Keratinocyte (primary cell): Measurements from ENCODE around the gene SPSB2. TPM values are rescaled to one million over a fixed set of nuclear protein-coding genes. Genes with fewer than 3 reads are reported as not detected.

ENCODE experiments used
- DNase-seq: peaks from one replicate; pipeline ENCODE4 v3.0.0-alpha.2; 2011; ENCODE audit warnings: low read depth, missing footprints, low spot score
- FAIRE-seq: peaks from 2 replicates; lab custom pipeline; 2011; peaks lifted over from hg19 to GRCh38; lab: Jason Lieb, UNC
- H2AFZ ChIP-seq: 2 replicates; pipeline ENCODE4 v1.6.0; 2012; ENCODE audit warnings: low read length, control low read depth, inconsistent platforms; ENCODE audit not compliant: control insufficient read depth
- H3K27ac ChIP-seq: 2 replicates; pipeline ENCODE4 v1.5.1; 2011; ENCODE audit warnings: low read length; ENCODE audit not compliant: control insufficient read depth, insufficient read depth
- H3K27me3 ChIP-seq: 3 replicates; pipeline ENCODE4 v1.6.0; 2011; ENCODE audit warnings: low read length; ENCODE audit not compliant: control insufficient read depth, insufficient read depth; ENCODE audit errors: extremely low read depth
- H3K36me3 ChIP-seq, 2 experiments: 2 replicates in 1 of 2; 3 replicates in 1 of 2; pipeline ENCODE4 v1.5.1; 2011; ENCODE audit warnings: low read length in 2 of 2, mild to moderate bottlenecking in 1 of 2; ENCODE audit not compliant: control insufficient read depth in 2 of 2, insufficient read depth in 2 of 2; ENCODE audit errors: extremely low read depth in 1 of 2
- H3K4me1 ChIP-seq: 3 replicates; pipeline ENCODE4 v1.5.1; 2011; ENCODE audit warnings: low read length; ENCODE audit not compliant: control insufficient read depth, insufficient read depth; ENCODE audit errors: extremely low read depth
- H3K4me2 ChIP-seq: 3 replicates; pipeline ENCODE4 v1.6.0; 2011; ENCODE audit warnings: low read depth, low read length; ENCODE audit not compliant: control insufficient read depth, insufficient read depth; ENCODE audit errors: extremely low read depth
- H3K4me3 ChIP-seq, 3 experiments: fragments of 200-600 bp in 1 of 3; sonication (generic) in 1 of 3; 2 replicates in 2 of 3; 3 replicates in 1 of 3; pipeline ENCODE4 v1.5.1; 2011 to 2016; ENCODE audit warnings: low read length in 3 of 3, mild to moderate bottlenecking in 3 of 3, control low read depth in 2 of 3, inconsistent platforms in 1 of 3, low read depth in 1 of 3, mixed read lengths in 1 of 3, mixed run types in 1 of 3, moderate library complexity in 1 of 3; ENCODE audit not compliant: control insufficient read depth in 2 of 3, insufficient read depth in 2 of 3; ENCODE audit errors: extremely low read depth in 1 of 3
- H3K79me2 ChIP-seq: 2 replicates; pipeline ENCODE4 v1.6.0; 2012; ENCODE audit warnings: low read length; ENCODE audit not compliant: control insufficient read depth, insufficient read depth
- H3K9ac ChIP-seq: 3 replicates; pipeline ENCODE4 v1.6.0; 2011; ENCODE audit warnings: low read length; ENCODE audit not compliant: control insufficient read depth, insufficient read depth; ENCODE audit errors: extremely low read depth
- H3K9me1 ChIP-seq: 3 replicates; pipeline ENCODE4 v1.6.0; 2011; ENCODE audit warnings: low read length; ENCODE audit not compliant: control insufficient read depth, insufficient read depth; ENCODE audit errors: extremely low read depth
- H3K9me3 ChIP-seq: 2 replicates; pipeline ENCODE4 v1.5.1; 2012; ENCODE audit warnings: low read depth, low read length; ENCODE audit not compliant: control insufficient read depth
- H4K20me1 ChIP-seq: 3 replicates; pipeline ENCODE4 v1.6.0; 2011; ENCODE audit warnings: low read length; ENCODE audit not compliant: control insufficient read depth, insufficient read depth; ENCODE audit errors: extremely low read depth
- CTCF ChIP-seq, 3 experiments: IDR thresholded peaks in 1 of 3; conservative IDR thresholded peaks in 1 of 3; optimal IDR thresholded peaks in 1 of 3; 2 replicates in 2 of 3; 3 replicates in 1 of 3; pipeline versions ENCODE3 to v1.5.1; 2011; ENCODE audit warnings: low read length in 3 of 3, mild to moderate bottlenecking in 3 of 3, moderate library complexity in 2 of 3, control low read depth in 1 of 3, inconsistent platforms in 1 of 3; ENCODE audit not compliant: insufficient read depth in 2 of 3; ENCODE audit errors: extremely low read depth in 1 of 3
- EZH2 ChIP-seq: IDR thresholded peaks from one replicate; pipeline ENCODE4 v1.6.1; 2012; ENCODE audit warnings: inconsistent platforms, mild to moderate bottlenecking, low read length, moderate library complexity
- dilution Hi-C: fragments of 300-500 bp; cut with MboI; formaldehyde crosslinking; loops from one replicate; pipeline ENCODE4 v1.7.0; 2020; ENCODE audit warnings: low sequenced_read_pairs; ENCODE audit not compliant: extremely low pct_ligation_motif_present
- polyA plus RNA-seq, 5 experiments: library from polyadenylated mRNA; depleted of rRNA in 3 of 5; stranded (reverse) in 3 of 5; stranded (forward) in 1 of 5; unstranded in 1 of 5; fragments of >200 nt; gene quantifications; 1 replicate in 1 of 5; 2 replicates in 3 of 5; 3 replicates in 1 of 5; pipeline versions ENCODE4 v1.2.1 to v1.2.3, GENCODE V29; 2011 to 2012; ENCODE audit warnings: missing spikeins in 2 of 5, low read depth in 1 of 5, low replicate concordance in 1 of 5

Gene SPSB2
- polyA plus RNA-seq, 1 donor (not counting 4 experiments of a cell fraction or from before 2014, with no cell fraction given) = 4.9 TPM

- no peak overlapping the region for H3K4me2 ChIP-seq
- no peak overlapping the region for H3K27ac ChIP-seq
- no peaks in the 10 kb centered on the region for H3K79me2 ChIP-seq
- peaks cover 2% of the 10 kb centered on the region for H4K20me1 ChIP-seq
- DNase-seq = no peak
- peaks cover 0 to 4% of the 10 kb centered on the region in 2 experiments for H3K36me3 ChIP-seq
- no peak overlapping the region for H3K4me3 ChIP-seq
- dilution Hi-C loops = no loop called here
- no peak for FAIRE-seq
- no peaks in the 10 kb centered on the region for H3K4me1 ChIP-seq
- no peaks in the 10 kb centered on the region for H3K27me3 ChIP-seq
- no peak overlapping the region for H2AFZ ChIP-seq
- H3K9ac ChIP-seq = no peak overlapping the region
- H3K9me3 ChIP-seq = no peaks in the 10 kb centered on the region
- no peaks in the 10 kb centered on the region for H3K9me1 ChIP-seq
- TF ChIP-seq EZH2 (no peak), CTCF (optimal IDR thresholded peaks at IDR 0.05 in 1 of 3, IDR thresholded peaks at IDR 0.05 in 1 of 3, conservative IDR thresholded peaks at IDR 0.05 in 1 of 3; ENCODE audit: extremely low read depth in 1 of 3, insufficient read depth in 2 of 3, low read length in 3 of 3) (no peak)
Measured at GRCh38 chr12:6837370-6838060, 35.6 kb downstream of the SPSB2 start.

GRCh38 chr12:6836851-6837250 lies 36.3 kb downstream of the SPSB2 start:
- no peak overlapping the region for H3K9ac ChIP-seq
- H3K36me3 ChIP-seq = peaks cover 0 to 4% of the 10 kb centered on the region in 2 experiments
- H2AFZ ChIP-seq = no peak overlapping the region
- no peaks in the 10 kb centered on the region for H3K27me3 ChIP-seq
- dilution Hi-C loops = no loop called here
- TF ChIP-seq EZH2 (no peak), CTCF (optimal IDR thresholded peaks at IDR 0.05 in 1 of 3, IDR thresholded peaks at IDR 0.05 in 1 of 3, conservative IDR thresholded peaks at IDR 0.05 in 1 of 3; ENCODE audit: extremely low read depth in 1 of 3, insufficient read depth in 2 of 3, low read length in 3 of 3) (no peak)
- no peaks in the 10 kb centered on the region for H3K4me1 ChIP-seq
- DNase-seq = no peak
- no peaks in the 10 kb centered on the region for H3K9me1 ChIP-seq
- no peaks in the 10 kb centered on the region for H3K79me2 ChIP-seq
- H3K4me2 ChIP-seq = no peak overlapping the region
- H3K4me3 ChIP-seq = no peak overlapping the region
- FAIRE-seq = no peak
- H3K9me3 ChIP-seq = no peaks in the 10 kb centered on the region
- H4K20me1 ChIP-seq = peaks cover 2% of the 10 kb centered on the region
- no peak overlapping the region for H3K27ac ChIP-seq
